Measurements from ENCODE around the gene TMEM165. TPM values are rescaled to one million over a fixed set of nuclear protein-coding genes. Genes with fewer than 3 reads are reported as not detected.

TMEM165 gene
- total and polyA plus RNA-seq, 2 of the 4 experiments (the other 2 are of a cell fraction) = 49.6 to 83.0 TPM

- H3K9me3 ChIP-seq (ENCODE audit: control insufficient read depth, insufficient read depth, low read length) = no peaks in the 10 kb centered on the region
- H2AK5ac ChIP-seq (ENCODE audit: low read depth, low read length) = no peak overlapping the region
- POLR2A ChIA-PET (ENCODE audit: unreplicated experiment) = interaction anchor here (0.6 kb wide), 1 partner anchor 17 kb away, joined by 9 read pairs; no protein-coding TSS in a partner anchor
These were observed 9.3 kb downstream of the TMEM165 start for GRCh38 chr4:55405073-55405472.

More at GRCh38 chr4:55405073-55405472, 9.3 kb downstream of the TMEM165 start:
- H3K27me3 ChIP-seq (ENCODE audit: control insufficient read depth, insufficient read depth, low read length) = no peaks in the 10 kb centered on the region
- TF ChIP-seq BHLHE40 (IDR thresholded peaks at IDR 0.05; ENCODE audit: low read depth, low read length) (no peak), RAD21 (IDR thresholded peaks at IDR 0.05; ENCODE audit: low read length) (no peak), ELK1 (IDR thresholded peaks at IDR 0.05; ENCODE audit: borderline replicate concordance, low read depth, low read length) (no peak)
- ATAC-seq (ENCODE audit: low read depth) (no peak), DNase-seq (no peak)
- dilution Hi-C loops (cut with HindIII; ENCODE audit: low sequenced_read_pairs, unreplicated experiment) (no loop called here), intact Hi-C loops (cut with micrococcal nuclease) (no loop called here), in situ Hi-C loops (cut with MboI; ENCODE audit: low sequenced_read_pairs) (loop anchor here (25.0 kb wide), 1 partner anchor 457 kb away; the partner anchor contains the start of gene EXOC1)
- H3K4me2 ChIP-seq (ENCODE audit: low read depth, low read length) = no peak overlapping the region
- no peak overlapping the region for H3K23ac ChIP-seq (ENCODE audit: low read depth, low read length)
- no peak overlapping the region for H4K8ac ChIP-seq (ENCODE audit: low read depth in 2 of 2, low read length in 2 of 2)
- no peak overlapping the region for H3K14ac ChIP-seq (replicated peaks; ENCODE audit: low read depth, low read length)
- no peak overlapping the region for H2AFZ ChIP-seq (replicated peaks; ENCODE audit: low read length, poor library complexity)
- CTCF ChIA-PET = no interaction called here
- no peak overlapping the region for H4K5ac ChIP-seq (ENCODE audit: low read depth, low read length)
- H2BK15ac ChIP-seq (ENCODE audit: low read depth, low read length) = no peak overlapping the region
- peaks cover 12% of the 10 kb centered on the region; the same call in 1 of the 2 replicates for H3K9me1 ChIP-seq (ENCODE audit: insufficient read depth, low read length)
- no peak overlapping the region for H2BK5ac ChIP-seq (ENCODE audit: low read depth, low read length, poor library complexity, severe bottlenecking)
- H3K79me1 ChIP-seq (ENCODE audit: low read depth in 1 of 2, low read length in 2 of 2) = peaks cover 10 to 57% of the 10 kb centered on the region in 2 experiments; a peak in 3 of 4 replicates
- H3K4me3 ChIP-seq (ENCODE audit: insufficient read depth, low read depth, low read length) = no peak overlapping the region
- no peak overlapping the region for H2AK9ac ChIP-seq (replicated peaks; ENCODE audit: low read depth, low read length, poor library complexity)
- peaks cover 17% of the 10 kb centered on the region for H3K36me3 ChIP-seq (ENCODE audit: control insufficient read depth, insufficient read depth, low read length)
- H3K4ac ChIP-seq (ENCODE audit: low read depth, low read length) = no peak overlapping the region
- no peak overlapping the region for H2BK120ac ChIP-seq (ENCODE audit: low read depth, low read length)
- H3K9ac ChIP-seq (ENCODE audit: low read depth, low read length) = no peak overlapping the region
- H3K4me1 ChIP-seq (ENCODE audit: control insufficient read depth, insufficient read depth, low read length) = peaks cover 8% of the 10 kb centered on the region
- no peak overlapping the region for H4K91ac ChIP-seq (ENCODE audit: insufficient read depth, low read depth, low read length)
- WGBS, 2 experiments (ENCODE audit: extremely low coverage in 2 of 2, insufficient read length in 1 of 2) = no CpG with 5 or more reads among the region's 3 CpGs
- H4K20me1 ChIP-seq (ENCODE audit: insufficient read depth, low read length) = peaks cover 86% of the 10 kb centered on the region
- no peak overlapping the region for H3K56ac ChIP-seq (ENCODE audit: extremely low read depth, insufficient read depth, low read length)
- BruUV-seq (replicated peaks) = no TSS peak
- H2BK20ac ChIP-seq (ENCODE audit: low read depth, low read length) = no peak overlapping the region
- H3K27ac ChIP-seq (ENCODE audit: insufficient read depth, low read length) = no peak overlapping the region
- no peak overlapping the region for H3K18ac ChIP-seq (ENCODE audit: low read depth, low read length)
